ENCODE results near the gene TMEM63C.

TMEM63C gene

GRCh38 chr14:77296906-77297305 is 115.3 kb downstream of the TMEM63C start:
- no peak overlapping the region for H3K4me3 ChIP-seq (ENCODE audit: low read length)
- TF ChIP-seq ZNF274 (IDR thresholded peaks at IDR 0.05; ENCODE audit: low read depth, low read length) = no peak

- TF ChIP-seq ZNF274 (IDR thresholded peaks at IDR 0.05; ENCODE audit: low read depth, low read length) = no peak
- H3K4me3 ChIP-seq (ENCODE audit: low read length) = no peak overlapping the region
Observed at GRCh38 chr14:77299771-77300170, 118.2 kb downstream of the TMEM63C start.

- H3K4me3 ChIP-seq (ENCODE audit: low read length) = no peak overlapping the region
- TF ChIP-seq ZNF274 (IDR thresholded peaks at IDR 0.05; ENCODE audit: low read depth, low read length) = no peak
Observed at GRCh38 chr14:77301103-77301502, 119.5 kb downstream of the TMEM63C start.

GRCh38 chr14:77302926-77303325 is 121.3 kb downstream of the TMEM63C start:
- no peak for TF ChIP-seq ZNF274 (IDR thresholded peaks at IDR 0.05; ENCODE audit: low read depth, low read length)
- H3K4me3 ChIP-seq (ENCODE audit: low read length) = no peak overlapping the region

- TF ChIP-seq ZNF274 (IDR thresholded peaks at IDR 0.05; ENCODE audit: low read depth, low read length) = no peak
- no peak overlapping the region for H3K4me3 ChIP-seq (ENCODE audit: low read length)
Observed at GRCh38 chr14:77303417-77304156, 122.0 kb downstream of the TMEM63C start.

- no peak overlapping the region for H3K4me3 ChIP-seq (ENCODE audit: low read length)
- no peak for TF ChIP-seq ZNF274 (IDR thresholded peaks at IDR 0.05; ENCODE audit: low read depth, low read length)
Observed at GRCh38 chr14:77305696-77306095, 124.1 kb downstream of the TMEM63C start.

GRCh38 chr14:77306416-77306815 is 124.8 kb downstream of the TMEM63C start:
- no peak overlapping the region for H3K4me3 ChIP-seq (ENCODE audit: low read length)
- TF ChIP-seq ZNF274 (IDR thresholded peaks at IDR 0.05; ENCODE audit: low read depth, low read length) = no peak

- no peak for TF ChIP-seq ZNF274 (IDR thresholded peaks at IDR 0.05; ENCODE audit: low read depth, low read length)
- H3K4me3 ChIP-seq (ENCODE audit: low read length) = no peak overlapping the region
Observed at GRCh38 chr14:77306851-77307496, 125.4 kb downstream of the TMEM63C start.
